Forelimb muscle (tissue), 1 donor: ENCODE results near the gene NSDHL. TPM values are rescaled to one million over a fixed set of nuclear protein-coding genes. Genes with fewer than 3 reads are reported as not detected.

Experiments used
- DNase-seq: peaks from one replicate; pipeline ENCODE4 v3.0.0-alpha.2; 2013; ENCODE audit warnings: low read depth
- polyA plus RNA-seq: library from polyadenylated mRNA; unstranded; fragments of 120-200 nt; gene quantifications from one replicate; pipeline ENCODE4 v1.2.1, GENCODE V29; 2013; ENCODE audit not compliant: insufficient read length

NSDHL gene
- polyA plus RNA-seq, 1 donor: 12.5 TPM

DNA sequence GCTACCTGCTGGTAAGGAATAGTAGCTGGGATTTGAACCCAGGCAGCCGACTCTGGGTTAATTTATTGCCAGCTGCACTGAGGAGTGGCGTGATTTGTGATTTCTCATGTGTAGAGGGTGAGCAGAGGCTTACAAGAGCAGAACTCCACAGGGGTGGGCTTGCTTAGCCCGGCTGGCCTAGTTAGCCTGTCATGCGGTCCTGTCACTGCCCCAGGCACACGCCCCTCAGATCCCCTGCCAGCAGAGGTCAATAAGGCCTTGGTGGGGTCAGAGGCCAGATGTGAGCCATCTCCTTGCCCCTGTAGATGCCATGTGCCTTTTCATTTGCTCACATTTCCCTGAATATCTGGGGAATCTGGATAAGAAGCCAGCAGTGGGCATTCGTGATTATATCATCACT, 13.4 kb downstream of the NSDHL start:
- no peak for DNase-seq

DNA sequence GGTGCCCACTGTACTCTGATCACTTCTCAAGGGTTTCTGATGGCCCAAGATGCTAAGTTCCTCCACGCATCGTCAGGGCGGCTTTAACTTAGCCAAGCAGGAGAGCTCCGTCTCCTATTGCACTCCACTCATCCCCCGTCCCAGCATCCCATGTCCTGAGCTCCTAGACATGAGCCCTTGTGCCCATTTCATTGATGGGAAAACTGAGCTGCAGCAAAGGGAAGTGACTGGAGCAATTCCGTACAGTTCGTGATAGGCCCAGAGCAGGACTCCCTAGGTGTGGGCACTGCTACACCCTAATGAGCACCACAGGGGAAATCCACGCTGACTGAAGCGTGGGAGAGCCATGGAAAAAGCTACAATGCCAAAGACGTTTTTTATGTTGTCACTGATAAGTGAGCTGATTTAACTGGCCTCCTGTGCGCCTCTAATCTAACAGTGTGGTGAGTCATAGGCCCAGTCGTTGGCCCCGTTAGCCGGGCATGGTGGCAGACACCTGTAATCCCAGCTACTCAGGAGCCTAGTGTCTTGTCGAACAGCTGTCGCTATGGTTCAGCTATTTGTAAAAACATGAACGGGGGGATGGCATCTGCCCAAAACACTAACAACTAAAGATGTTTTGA, 14.9 kb downstream of the NSDHL start:
- no peak for DNase-seq

DNA sequence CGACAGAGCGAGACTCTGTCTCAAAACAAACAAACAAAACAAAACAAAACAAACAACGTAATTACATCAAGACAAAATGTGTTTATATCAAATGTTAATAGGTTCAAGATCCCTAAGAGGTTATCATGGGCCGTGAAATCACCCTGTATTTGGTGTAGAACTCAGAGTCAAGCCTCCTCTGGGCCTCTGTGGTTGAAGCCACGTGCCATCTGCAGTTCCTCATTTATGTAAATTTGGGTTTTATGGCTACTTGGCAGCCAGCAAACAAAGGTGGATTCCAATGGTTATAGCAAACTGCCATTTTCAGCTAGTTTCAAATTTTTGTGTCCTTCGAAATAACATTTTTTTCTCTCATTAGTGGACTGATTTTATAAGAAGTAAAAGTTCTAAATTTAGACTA, 16.4 kb downstream of the NSDHL start:
- no peak for DNase-seq

DNA sequence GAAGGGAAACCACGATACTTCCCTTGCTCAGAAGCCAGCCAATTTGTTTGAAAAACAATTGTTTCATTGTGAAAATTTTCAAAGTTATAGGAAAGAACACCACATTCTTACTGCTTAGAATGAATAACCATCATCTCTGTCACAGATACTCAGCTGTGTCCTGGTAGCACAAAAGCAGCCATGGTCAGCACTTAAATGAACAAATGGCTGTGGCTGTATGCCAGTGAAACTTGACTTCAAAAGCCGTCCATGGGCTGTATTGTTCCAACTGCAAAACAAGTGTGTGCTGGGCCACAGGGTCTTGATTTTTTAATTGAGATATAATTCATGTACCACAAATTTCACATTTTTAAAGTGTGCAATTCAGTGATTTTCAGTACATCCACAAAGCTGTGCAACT, 19.6 kb downstream of the NSDHL start:
- no peak for DNase-seq

DNA sequence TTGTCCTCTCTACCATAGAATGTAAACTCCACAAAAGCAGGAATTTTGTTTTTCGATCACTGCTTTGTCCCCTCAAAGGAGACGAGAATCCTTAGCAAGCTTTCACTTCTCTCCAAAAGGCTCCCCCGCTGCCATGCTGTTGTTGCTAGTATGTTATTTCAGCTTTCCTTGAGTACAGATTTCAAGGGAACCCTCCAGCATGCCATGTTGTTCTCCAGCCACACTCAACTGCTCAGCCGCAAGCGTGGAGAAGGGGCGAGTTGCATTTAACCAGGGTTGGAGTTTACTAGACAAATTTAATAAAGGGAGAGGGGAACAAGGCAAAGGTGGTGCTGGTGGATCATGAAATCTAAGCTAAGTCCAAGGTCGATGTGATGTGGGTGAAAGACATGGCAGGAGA, 23.1 kb downstream of the NSDHL start:
- no peak for DNase-seq

DNA sequence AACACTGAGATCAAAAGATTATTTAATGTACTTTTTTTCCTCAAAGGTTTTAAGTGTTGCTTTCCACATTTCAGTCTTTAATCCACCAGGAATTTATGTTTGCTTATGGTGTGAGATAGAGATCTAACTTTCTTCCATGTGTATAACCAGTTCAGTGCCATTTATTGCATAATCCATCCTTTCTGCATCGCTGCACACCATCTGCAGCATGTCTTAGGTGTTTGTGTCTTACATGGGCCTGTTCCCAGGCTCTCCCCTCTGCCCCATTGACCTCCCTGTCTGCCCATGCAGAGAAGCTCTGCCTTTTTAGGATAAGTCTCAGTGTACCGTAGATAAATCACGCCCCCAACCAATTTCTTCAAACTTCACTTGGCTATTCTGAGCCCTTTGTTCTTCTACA, 30.3 kb downstream of the NSDHL start:
- no peak for DNase-seq

DNA sequence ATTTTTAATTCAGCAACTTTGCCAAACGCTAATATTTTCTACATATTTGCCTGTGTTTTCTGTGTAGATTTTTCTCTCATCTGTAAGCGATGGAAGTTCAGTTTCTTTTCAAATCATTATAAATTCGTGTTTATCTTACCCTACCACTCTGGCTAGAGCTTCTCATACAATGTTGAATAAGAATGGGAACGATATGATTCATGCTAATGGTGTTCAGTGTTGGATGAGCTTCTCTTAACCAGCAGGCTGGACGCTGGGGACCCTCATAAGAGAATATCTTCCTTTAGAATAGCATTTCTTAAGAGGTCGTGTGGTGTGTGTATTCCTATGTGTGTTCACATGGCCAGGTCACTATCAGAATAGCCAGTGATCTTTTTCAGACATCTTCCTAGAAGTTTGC, 31.0 kb downstream of the NSDHL start:
- DNase-seq: no peak

DNA sequence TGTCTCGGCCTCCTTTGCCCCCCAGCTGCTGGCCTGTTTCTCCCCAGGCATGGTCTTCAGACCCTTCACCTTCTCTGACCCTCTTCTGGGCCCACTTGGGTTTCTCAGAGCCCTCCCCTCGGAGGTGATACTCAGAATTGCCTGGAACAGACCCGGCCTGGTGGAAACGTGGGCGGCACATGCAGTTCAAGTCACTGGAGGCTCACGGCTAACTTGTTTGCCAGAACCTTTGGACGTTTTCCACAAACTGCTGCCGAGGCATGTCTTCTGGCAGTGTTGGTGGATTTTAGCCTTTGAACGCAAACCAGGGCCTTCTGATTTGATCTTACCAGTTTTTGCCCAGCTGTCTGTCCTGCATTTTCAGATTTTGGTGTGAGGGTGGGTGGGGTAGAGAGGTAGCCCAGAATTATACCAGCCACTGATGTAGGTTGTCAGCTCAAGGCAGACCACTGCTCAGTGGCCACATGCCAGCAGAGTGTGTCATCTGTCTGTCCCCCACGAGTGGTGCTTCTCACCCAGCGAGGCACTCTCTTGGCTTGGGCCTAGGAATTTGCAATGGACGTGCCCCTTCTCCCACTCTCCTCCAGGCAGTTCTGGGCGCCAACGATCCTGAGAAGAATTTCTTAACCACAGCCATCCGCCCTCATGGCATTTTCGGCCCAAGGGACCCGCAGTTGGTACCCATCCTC, 34.5 kb downstream of the NSDHL start:
- no peak for DNase-seq

DNA sequence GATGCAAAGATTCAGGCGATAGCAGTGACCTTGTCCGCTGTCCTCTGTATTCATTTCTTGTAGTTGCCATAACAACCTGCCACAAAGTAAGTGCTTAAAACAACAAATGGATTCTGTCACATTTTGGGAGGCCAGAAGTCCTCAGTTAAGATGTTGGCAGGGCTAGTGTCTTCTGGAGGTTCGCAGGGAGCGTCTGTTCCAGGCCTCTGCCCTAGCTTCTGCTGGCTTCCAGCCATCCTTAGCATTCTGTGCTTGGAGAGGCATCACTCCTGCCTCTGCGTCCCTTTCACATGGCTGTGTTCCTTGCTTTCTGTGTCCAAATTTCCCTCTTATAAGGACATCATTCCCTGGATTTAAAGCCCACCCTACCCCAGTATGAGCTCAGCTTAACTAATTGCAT, 35.5 kb downstream of the NSDHL start:
- no peak for DNase-seq

DNA sequence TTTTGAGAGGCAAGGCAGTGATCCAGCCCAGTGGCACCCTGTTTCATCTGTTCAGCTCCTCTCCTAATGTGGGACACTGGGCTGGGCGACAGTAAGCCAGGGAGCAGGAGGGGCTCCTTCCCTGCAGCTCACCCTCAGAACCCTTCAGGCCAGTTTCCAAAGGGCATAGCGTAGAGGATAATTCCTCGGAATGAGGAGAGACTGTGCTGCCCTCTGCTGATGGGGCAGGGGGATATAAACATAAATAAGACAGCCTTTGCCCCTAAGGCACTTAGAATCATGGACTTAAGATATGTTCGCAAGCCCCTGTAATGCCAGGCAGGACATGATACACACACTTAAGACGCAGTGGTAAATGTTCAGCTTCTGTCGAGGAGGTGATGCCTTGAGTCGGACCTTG, 39.1 kb downstream of the NSDHL start:
- DNase-seq: no peak

DNA sequence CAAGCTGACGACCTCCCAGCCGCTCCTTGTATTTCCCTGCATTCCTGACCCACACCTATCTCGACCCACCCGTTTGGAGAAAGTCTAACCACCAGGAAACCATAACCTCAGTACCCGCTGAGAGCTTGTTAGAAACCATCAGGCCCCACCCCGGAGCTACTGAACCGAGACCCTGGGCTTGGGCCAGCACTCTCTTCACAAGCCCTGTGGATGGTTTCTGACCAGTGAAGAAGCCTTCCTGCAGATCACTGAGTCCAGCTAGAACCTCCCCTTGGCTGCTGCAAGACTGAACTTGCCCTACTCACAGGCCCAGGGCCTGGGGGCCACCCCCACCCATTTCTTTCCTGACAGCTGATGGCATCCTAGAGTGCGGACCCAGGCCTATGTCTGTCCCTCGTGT, 40.4 kb downstream of the NSDHL start:
- DNase-seq: no peak

DNA sequence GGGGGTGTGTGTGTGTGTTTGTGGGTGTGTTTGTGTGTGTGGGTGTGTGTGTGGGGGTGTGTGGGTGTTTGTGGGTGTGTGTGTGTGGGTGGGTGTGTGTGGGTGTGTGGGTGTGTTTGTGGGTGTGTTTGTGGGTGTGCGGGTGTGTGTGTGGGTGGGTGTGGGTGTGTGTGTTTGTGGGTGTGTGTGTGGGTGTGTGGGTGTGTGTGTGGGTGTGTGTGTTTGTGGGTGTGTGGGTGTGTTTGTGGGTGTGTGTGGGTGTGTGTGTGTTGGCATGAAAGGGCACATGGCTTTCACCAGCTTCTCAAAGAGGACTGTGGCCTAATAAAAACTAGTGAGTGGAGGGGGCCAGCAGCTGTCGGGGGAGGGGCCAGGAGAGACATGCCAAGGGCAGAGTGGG, 41.7 kb downstream of the NSDHL start:
- no peak for DNase-seq

DNA sequence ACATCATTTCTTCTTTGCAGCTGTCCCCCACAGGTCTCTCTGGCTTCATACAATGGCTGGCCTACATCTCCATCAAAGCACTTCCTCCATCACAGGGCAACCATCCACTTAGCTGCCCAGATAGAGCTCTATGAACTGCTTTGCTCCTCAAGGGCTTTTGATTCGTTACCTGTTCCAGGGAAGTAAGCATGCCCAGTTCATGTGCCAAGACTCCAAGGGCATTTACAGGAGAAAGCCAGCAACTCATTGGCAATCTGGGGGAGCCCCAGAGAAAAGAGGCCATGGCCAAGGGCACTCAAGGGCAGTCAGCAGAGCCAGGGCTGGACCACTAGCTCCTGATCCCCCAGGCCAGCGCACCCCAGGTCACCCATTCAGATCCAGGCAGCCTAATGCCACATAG, 42.5 kb downstream of the NSDHL start:
- no peak for DNase-seq

DNA sequence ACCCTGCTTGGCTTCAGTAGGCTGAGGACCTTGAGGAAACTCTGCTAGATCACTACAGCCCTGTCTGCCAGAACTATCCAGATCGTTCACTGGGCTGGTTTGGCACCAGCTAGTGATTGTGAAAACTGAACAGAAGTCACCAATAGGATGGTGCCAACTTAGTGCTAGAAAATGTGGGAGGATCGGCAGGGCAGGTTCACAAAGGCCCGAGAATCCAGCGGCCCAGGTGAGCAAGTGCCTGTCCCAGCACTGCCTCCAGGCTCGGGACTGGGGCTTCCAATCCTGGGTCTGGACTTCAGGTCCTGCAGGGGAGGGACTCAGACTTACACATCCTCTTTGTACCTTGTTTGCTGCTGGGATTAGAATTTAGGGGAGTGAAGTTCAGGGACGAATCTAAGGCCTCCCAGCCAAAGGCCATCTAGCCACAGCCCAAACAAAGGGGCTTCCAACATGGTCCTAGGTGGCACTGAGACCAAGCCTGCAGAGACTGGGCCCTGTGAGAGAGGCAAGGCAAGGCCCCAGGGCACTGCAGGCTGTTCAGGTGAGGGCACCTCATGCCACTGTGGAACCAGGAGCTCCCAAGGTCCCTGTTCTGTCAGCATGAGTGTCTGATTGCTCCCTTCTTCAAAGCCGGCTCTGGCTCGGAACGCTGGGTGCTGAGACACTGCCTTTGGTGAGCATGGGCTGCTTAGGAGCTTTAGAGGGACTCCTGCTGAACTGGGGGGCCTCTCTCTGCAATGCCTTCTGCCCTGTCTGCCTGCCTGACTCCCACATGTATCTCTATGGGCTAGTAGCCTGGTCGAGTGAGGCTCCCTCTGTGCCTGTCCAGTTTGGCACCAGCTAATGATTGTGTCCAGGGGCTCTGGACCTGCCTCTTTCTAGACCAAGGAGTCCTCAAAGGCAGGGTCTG, 46.3 kb downstream of the NSDHL start:
- DNase-seq: no peak

DNA sequence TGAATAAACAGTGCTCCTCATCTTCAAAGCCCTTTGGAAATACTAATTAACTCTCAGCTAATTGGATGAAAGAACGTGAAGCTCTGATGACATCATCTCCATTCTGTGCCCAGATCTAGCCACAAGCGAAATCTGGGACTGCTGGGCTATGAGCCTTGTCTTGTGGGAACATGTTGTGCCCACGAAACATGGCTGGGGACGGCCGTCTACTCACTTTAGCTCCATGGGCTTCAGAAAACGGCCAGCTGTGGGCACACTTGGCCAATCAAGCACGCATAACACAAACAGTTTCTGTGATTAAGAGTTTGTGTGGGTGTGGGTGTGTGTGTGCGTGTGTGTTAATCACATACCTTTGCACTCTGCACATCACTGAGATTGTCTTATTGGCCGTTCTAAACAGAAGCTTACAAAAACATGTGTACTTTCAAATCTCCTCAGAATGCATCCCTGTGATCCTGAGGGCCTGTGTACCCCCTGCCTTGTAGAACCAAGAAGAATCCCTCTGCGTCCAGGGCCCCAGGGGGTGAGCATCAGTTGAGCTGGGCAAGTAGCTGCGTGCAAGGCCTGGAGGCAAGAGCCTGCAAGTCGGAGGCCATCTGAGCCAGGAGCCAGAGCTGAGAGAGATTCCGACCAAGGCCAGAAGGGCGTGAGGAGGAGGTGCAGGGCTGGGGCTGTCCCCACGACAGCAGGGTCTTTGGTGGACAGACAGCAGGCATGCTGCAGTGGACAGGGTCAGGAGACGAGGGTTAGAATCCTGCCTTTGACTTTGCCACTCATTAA, 48.3 kb downstream of the NSDHL start:
- DNase-seq: no peak

DNA sequence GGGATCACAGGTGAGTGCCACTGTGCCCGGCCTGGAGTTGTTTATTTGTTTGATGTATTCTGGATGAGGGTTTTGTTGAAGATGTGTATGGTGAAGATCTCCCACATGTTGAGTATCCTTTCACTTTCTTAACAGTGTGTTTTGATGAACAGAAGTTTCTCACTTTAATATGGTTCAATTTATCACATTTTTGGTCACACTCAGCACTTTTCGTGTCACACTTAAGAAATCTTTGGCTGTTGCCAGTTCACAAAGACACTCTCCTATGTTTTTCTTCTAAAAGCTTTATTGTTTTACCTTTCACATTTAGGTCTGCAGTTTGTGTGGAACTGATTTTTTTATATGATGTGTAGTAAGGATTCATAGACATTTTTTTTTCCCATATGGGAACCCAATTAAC, 50.4 kb downstream of the NSDHL start:
- no peak for DNase-seq

DNA sequence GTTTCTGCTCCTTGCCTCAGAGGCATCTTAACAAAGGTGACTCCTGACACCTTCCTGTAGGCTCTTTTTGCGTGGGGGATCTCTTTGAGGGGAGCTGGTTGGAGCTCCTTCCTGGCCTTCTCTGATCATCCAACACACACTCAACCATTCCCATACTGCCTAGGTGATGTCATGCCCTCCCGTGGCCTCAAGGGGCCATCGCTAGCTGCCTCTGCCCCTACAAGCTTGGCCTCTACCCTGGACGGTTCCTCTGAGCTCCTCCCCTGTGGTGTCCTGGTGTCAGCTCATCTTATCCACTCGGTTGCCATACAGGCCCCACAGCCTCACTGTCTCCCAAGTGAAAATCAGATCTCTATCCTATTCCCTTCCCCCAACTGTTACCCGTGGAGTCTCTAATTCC, 53.3 kb downstream of the NSDHL start:
- no peak for DNase-seq

DNA sequence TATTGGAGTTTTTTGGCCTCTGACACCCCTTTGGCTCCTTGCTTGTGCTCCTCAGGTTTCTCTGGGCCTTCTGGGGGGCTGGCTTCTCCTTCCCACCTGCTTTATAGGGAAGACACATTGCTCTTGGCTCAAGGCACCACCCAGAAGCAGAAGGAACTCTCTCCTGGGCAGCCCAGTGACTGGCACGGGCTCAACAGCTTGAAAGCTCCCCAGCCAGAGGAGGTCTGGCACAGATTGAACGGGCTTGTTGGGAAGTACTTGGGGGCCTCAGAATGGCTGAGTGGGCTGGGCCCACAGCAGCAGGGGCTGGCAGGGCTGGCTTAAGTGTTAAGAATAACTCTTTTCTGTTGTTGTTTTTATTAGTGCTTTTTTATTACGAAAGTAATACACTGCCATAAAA, 55.9 kb downstream of the NSDHL start:
- DNase-seq: no peak

DNA sequence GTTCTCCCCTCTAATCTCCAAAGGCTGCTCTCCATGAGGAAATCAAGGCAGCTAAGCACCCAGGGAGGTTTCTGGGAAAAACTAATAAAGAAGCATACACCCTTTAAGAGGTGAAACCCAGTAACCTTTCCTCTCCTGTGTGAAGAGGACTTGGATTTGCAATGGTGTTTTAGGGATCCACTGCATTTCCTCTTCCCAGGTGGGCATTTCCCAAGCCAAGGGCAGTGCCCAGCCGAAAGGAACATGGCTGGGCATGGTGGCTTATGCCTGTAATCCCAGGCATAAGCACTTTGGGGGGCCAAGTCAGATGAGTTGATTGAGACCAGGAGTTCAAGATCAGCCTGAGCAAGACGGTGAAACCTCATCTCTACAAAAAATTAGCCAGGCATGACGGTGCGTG, 61.6 kb downstream of the NSDHL start:
- DNase-seq: no peak

DNA sequence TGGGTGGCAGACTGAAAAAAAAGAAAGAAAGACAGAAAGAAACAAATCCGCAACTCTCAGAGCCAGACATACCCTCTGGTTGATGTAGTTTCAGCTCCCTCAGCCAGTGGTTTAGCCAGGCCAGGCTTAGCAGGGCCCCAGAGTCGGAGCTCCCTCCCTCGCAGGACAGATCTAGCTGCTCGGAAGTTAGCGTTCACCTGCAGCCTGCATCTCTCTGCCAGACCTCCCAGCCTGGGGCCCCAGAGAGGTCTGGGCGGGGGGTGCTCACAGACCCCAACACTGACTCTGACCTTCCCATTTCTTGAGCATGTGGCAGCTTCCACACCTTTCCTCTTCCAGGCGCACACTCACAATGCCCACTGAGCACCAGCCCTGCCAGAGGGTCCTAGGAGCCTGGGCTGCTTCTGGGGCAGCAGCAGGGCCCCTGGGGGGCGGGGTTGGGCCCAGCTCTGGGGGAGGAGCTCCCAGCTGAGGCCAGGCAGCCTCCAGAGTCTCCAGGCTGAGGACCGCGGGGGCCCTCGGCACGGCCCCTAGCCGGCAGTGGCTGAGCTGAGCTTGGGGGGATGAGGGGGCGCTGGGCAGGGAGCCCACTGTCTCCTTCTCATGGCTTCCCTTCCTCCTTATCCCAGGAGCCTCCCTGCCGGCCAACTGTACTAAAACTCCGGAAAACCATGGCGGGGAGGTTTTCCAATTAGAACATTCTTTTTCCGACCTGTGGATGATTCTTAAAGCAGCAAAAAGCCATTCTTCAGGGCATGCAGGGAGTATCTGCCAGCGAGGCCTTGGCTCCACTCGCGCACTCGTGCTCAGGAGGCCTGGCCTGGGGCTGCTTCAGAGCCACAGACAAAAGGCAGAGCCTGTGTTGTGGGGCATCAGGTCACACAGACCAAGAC, 62.4 kb downstream of the NSDHL start:
- DNase-seq: no peak

DNA sequence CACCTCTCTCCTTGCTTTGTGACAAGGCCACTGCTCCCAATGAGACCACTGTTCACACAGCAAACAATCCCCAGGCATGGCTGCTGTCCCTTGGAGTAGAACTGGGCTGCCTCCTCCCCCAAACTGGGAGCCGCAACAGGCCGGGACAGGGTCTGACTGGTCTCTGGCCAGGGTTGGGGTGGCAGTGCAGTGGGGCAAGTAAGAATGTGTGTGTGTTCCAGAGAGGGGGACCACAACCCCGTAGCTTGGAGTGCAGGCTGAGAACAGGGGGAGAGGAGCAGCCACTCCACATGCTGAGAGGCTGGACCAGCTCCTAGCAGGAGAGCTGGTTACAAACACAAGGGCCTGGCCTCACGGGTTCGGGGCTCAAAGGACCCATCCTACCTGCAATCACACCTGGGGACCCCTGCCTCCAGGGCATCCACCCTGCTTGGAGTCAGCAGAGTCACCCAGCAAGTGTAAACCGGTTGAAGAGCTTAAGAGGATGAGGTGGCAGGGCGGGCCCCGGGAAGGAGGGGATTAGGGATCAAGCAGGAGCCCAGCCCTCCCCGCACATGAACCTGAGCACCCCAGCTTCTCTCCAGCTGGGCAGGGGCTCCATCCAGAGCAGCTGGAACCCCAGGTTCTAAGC, 63.2 kb downstream of the NSDHL start:
- no peak for DNase-seq
